ENCODE data around the gene DCN. TPM values are rescaled to one million over a fixed set of nuclear protein-coding genes. Genes with fewer than 3 reads are reported as not detected.

The DCN gene
- total RNA-seq, 1 donor, result not detected

DNA sequence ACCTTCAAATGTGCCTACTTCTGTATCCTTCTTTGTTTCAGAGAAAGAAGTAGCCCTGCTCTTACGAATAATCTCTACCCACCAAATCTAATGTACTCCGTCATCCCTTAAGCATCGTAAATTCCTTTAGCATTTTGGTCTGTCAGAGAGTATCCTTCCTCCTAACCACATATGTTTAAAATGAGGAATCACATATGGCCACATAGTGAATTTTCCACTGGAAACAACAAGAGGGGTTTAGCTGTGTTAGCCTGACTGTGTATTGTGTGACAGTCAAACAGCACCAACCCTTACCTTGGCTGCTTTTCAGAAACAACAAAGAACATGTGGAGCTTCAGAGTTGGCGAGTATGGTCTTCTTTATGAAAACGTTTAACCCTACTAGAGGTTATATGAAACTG, 76.8 kb downstream of the DCN start:
- peak in 1 of 3 donors; percentile 47 for DNase-seq (ENCODE audit: low read depth in 2 of 3, low spot score in 2 of 3)

GRCh38 chr12:91104812-91105466, 77.7 kb downstream of the DCN start:
- no peak for DNase-seq (ENCODE audit: low read depth in 2 of 3, low spot score in 2 of 3)

DNA sequence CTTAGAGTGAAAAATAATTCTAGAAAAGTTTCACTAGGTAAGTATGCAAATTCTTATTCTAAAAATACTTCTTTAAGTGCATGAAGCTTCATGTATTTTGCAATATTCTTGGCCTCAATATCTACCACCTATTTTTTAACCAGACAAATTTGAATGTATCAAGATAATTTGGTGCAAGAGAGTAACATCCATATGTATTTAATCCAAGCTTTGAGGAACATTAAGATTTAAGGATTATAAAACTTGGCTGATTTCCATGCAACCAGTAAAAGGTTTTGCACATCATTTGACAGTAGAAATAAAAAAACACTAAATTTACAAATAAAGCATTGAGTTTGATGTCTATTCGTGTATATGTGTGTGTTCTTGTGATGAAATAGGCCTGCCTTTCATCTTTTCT, 79.0 kb downstream of the DCN start:
- no peak for DNase-seq (ENCODE audit: low read depth in 2 of 3, low spot score in 2 of 3)

GRCh38 chr12:91103101-91103500, 79.5 kb downstream of the DCN start:
- no peak for DNase-seq (ENCODE audit: low read depth in 2 of 3, low spot score in 2 of 3)

GRCh38 chr12:91100906-91101305, 81.7 kb downstream of the DCN start:
- DNase-seq (ENCODE audit: low read depth in 2 of 3, low spot score in 2 of 3), result no peak

DNA sequence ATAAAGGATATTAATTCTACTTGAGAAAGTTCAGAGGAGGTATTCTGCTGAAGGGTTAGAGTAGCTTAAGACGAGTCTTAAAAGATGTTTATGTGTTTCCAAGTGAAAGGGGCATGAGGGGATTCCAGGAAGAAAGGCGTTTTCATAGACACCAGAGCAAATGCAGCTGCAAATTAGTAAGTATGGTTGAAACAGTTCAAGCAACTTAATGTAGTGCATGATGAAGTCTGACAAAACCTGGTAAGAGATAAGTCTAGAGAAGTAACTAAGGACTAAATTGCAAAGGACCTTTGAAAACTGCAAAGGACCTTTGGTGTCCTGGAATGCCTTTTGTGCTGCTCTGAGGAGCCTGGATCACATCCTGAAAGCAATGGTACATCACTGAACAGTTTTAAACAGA, 82.8 kb downstream of the DCN start:
- DNase-seq (ENCODE audit: low read depth in 2 of 3, low spot score in 2 of 3), result no peak

- no peak for DNase-seq (ENCODE audit: low read depth in 2 of 3, low spot score in 2 of 3)
These were observed 83.3 kb downstream of the DCN start for GRCh38 chr12:91099341-91099740.

DNA sequence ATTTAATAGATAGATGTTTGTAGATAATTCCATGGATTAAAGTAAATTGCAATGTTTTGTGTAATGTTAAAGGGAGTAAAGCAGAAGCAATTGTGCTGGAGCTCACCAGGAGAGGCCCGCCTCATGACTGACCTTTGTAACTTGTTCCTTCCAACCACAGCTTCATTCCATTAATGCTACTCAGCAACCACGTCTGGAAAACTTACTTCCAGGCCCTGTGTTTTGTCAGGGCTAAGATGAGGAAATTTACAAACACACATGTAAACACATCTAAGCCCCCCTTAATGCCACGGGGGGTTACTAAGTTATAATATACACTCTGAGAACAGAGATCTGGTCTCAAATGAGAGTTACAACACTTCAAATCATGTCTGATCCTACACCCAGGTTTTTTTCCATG, 83.7 kb downstream of the DCN start:
- no peak for DNase-seq (ENCODE audit: low read depth in 2 of 3, low spot score in 2 of 3)

DNA sequence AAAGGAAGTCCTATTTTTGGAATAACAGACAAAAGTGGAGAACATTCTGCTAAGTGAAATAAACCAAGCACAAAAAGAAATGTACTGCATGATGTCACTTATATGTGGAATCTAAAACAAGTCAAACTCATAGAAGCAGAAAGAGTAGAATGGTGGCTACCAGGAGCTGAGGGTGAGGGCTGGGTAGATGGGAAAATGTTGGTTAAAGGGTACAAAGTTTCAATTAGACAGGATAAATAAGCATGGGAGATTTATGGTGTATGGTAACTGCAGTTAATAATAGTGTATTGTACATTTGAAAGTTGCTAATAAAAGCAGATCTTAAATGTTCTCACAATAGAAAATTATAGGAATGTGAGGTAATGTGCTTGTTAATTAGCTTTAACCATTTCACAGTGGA, 84.2 kb downstream of the DCN start:
- no peak for DNase-seq (ENCODE audit: low read depth in 2 of 3, low spot score in 2 of 3)

- no peak for DNase-seq (ENCODE audit: low read depth in 2 of 3, low spot score in 2 of 3)
These were observed 87.7 kb downstream of the DCN start for GRCh38 chr12:91094957-91095356.

- DNase-seq (ENCODE audit: low read depth in 2 of 3, low spot score in 2 of 3), result no peak
These were observed 88.5 kb downstream of the DCN start for GRCh38 chr12:91094032-91094662.

DNA sequence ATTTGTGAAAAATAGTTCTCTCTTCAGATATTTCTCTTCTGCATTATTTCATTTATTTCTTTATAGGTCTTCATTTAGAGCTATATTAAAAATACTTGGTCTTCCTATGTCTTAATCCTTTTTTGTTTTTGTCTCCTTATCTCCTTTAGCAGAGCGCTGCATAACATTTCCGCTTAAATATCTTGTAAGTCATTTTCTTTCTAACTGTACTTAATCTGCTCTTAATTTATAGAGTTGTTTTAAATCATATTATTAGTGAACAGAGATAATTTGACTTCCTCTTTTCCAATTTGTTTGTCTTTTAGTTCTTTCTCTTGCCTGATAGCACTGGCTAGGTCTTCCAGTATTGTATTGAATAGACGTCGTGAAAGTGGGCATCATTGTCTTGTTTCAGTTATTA, 89.3 kb downstream of the DCN start:
- peak in 1 of 3 donors; percentile 72 for DNase-seq (ENCODE audit: low read depth in 2 of 3, low spot score in 2 of 3)

DNA sequence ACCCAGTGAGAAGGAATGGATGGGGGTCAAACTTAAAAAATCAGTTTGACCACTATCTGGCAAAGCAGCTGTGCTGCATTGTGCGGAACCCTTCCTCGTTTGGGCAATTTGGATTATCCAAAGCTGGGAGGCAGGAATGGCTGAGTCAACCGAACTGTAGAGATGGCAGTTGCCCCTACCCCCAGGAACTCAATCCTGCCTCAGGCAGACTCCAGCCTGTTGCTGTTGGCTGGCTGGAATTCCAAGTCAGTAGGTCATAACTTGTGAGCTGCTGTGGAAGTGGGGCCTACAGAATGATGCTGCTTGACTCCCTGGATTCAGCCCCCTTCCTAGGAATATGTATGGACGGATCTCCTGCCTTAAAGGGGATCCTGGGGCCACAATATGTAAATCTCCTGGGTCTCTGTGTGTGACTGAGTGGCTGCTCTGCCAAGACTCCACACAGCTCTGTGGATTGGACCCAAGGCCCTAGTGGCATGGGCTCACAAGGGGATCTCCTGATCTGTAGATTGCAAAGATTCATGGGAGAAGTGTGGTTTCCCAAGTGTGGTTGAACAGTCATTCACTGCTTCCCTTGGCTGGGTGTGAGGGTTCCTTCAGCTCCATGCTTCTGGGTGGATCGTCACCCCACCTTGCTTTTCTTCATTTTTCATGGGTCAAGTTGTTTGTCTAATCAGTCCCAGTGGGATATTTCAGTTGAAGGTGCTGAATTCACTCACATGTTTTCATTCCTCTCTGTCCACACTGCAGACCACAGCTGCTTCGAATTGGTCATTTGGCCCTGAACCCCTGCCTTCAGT, 90.5 kb downstream of the DCN start:
- no peak for DNase-seq (ENCODE audit: low read depth in 2 of 3, low spot score in 2 of 3)

Small RNA genes lying within 50 kb of the gene (small RNA-seq; reads per million reads assigned to genes)
- gene AC007115.1, result not detected

Other genes with a start within 250 kb of the DCN start
- gene CCER1, start 227.6 kb downstream of the DCN start, total RNA-seq, result not detected
- not detected for gene EPYC, start 177.8 kb downstream of the DCN start, total RNA-seq
- not detected for gene KERA, start 124.8 kb downstream of the DCN start, total RNA-seq
- gene LUM, start 71.3 kb downstream of the DCN start, total RNA-seq, result 0.27 TPM

All from hematopoietic multipotent progenitor cell (in vitro differentiated cells).